Fibroblast of skin of abdomen (primary cell): Measurements from ENCODE around the gene RNF212.

Experiments used
- DNase-seq: peaks from one replicate; pipeline ENCODE4 v3.0.0-alpha.2; 2013

Gene RNF212

DNA sequence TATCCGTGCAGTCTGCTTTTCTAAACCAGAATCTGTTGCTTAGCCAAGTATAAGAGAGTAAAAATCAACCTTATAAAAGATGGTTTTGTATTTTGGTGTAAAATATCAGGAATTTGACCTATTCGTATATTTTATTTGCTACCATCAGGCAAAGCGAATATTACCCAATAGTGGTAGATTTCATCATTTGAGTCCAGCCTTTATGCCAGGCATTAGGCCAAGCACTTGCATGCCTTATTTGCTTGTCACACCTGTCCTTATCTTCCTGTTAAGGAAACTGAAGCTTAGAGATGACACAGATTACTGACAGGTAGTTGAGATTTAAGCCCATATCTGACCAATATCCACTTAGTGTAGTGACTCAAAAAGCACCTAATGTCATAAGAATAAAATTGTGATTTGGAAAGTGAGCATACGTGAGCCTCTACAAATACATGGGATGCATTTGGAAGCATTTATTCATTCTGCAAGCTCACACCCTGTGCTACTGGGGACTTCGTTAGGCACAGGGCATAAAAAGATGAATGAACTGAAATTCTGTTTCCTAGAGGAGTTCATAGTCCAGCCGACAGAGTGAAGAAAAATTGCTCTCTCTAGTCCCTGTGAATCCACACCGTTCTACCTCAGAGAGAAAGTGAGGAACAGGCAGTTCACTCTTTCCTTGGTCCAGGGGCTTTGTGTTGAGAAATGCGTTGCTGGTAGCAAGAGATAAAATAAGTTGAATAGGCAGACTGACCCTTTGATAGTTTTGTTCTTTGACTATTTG, 2.3 kb upstream of the RNF212 start:
- DNase-seq, result no peak

DNA sequence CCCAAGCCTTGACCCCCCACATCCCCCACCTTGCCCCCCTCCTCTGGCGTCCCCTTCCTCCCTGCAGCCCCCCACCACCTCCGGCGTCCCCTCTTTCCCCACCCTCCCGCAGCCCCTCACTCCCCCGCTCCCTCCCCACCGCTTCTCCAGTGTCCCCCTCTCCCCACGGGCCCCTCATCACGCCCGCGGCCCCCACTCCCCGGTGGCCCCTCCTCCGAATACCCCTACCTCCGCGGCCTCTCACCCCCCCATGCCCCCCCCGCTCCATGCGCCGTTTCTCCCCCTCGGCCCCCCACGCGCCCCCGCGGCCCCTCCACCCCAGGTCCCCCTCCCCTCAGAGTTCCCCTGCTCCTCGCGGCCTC, 562 bp downstream of the RNF212 start:
- no peak for DNase-seq

GRCh38 chr4:1112174-1112820, 1.1 kb downstream of the RNF212 start:
- no peak for DNase-seq

DNA sequence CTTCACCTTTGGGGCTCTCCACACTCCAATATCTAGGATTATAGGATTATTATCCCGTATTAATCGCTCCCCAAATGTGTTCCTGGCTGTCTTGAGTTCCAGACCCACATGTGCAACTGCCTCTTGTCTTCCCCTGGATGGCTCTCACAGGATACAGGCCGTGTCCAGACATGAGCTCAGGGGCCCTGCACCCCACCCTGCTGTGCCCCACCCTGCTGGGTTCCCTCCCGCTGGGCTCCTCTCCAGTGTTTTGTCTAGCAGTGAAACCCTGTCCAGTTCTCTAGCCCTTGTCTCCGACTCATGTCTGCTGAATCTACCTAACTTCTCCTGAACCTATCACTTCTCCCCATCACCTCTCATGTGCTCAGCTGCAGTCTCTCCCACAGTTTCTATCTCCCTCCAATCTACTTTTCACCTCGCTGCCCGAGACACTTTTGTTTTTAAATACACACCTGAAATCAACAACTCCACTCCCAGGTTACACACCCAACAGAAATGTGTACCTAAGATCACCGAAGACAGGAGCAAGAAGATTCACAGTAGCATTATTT, 2.0 kb downstream of the RNF212 start:
- DNase-seq, result no peak

DNA sequence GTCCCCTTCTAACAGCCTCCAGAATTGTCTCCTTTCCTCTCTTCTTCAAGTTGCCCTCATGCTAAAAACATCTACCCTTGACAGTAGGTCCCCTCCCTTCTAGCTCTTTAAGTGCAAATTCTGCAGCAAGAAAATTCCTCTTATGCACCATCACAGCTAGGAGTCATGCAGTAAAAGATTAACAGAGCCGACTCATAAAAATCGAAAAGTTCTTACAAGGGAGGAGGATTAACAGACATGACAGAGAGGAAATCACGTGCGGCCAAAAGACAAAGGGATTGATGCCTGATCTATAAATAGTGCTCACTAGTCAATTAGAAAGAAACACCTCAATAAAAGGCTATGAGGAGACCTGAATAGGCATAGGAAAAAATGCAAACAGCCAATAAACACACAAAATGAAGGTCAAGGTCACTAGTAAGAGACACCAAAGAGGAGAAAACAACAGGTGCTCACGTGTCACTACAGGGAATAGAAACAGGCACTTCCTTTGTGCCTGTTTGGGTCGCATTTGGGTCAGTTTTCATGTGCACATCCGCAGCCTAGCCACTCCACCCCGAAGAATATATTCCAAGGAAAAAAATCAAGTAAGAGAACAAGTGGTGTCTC, 3.4 kb downstream of the RNF212 start:
- DNase-seq, result no peak

DNA sequence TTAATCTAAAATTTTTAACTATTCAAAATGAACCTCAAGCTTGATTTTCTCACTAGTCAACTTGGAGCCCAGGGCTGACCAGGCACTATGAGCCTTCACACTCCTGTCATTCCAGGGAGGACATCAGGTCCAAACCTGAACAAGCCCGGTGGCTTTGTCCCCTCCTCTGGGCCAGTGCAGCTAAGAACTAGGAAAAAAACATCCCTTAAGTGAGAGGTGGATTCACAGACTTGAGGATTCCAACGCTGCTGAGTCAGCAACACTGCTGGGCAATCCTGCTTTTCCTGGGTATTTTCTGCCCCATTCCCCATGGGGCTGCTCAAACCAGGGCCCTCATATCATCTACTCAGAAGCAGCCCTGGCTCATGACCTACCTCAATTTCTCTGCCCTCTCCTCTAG, 4.0 kb downstream of the RNF212 start:
- DNase-seq, result no peak

DNA sequence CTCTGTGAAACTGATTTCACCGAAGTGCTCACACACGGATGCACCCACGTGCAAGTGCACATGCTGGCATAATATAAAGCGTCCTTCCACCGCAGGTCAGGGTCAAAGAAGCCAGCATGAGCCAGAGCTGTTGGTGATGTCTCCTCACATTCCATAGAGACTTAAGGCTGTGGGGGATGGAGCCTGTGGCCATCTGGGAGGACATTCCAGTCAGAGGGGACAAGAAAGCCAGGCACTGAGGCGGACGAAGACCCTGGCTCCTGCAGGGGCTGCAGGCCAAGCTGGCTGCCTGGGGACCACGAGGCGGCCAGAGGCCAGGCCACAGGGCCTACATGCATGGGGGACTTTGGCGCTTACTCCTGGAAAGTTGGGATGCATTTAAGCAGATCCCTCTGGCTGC, 7.7 kb downstream of the RNF212 start:
- DNase-seq, result no peak

DNA sequence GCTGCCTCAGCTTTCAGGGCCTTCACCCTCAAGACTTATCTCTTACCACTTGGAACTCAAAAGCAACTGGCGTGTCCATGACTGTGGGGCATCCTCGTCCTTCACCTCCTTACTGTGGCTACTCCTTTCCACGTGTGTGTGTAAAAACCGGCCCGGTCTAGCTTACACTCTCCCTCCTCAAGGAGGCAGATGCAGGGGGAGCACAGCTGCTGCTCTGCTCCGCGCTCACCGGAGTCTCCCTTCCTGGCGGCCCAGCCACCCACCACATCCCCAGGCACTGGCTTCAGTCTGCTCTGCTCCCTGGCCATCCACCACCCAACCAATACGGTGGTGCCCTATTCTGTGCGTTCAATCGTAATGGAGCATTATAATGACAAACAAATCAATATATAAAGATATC, 8.3 kb downstream of the RNF212 start:
- DNase-seq, result no peak

DNA sequence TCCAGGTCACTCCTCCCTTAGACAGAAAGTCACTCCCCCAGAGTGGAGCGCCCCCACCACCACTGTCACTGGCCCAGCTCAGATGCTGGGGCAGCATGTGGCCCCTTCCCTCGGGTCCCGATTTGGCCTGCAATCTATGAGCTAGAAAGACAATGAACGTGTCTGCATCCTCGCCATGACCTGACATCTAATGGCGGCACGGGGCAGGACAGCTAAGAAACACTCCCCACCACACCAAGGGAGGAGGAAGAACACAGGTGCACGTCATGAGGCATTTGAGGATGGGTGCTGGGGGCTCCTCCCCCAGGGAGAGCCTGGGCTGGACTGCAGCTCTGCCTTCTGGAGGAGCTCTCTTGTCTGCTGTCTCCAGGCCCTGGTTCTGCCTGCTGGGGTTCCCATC, 8.7 kb downstream of the RNF212 start:
- no peak for DNase-seq

DNA sequence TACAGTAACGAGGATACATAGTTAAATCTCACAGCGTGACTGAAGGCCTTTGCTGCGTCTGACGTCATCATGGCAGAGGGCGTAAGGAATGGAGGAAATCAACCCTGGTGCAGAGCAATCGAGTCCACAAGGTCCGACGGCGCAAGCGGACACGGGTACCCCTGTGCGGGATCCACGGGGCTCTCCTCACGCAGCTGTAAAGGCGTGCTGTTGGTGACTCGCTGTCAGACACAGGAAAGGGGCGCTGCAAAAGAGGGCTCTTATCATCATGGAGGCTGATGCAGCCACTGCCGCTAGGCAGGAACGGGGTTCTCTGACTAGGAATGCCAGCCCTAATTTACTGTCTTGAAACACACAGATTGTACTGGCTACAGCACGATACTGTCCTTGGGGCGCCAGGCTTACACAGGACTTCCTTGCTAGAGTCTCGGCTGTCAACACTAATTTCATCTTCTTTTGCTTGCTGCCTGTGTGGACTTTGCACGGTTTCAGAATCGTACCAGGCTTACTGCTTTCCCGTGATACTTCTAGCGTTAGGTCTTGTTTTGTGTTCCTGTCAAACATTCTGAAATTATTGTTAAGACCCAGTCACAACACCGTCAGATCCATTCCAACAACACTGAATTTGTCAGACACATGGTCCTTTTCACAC, 13.6 kb downstream of the RNF212 start:
- no peak for DNase-seq

DNA sequence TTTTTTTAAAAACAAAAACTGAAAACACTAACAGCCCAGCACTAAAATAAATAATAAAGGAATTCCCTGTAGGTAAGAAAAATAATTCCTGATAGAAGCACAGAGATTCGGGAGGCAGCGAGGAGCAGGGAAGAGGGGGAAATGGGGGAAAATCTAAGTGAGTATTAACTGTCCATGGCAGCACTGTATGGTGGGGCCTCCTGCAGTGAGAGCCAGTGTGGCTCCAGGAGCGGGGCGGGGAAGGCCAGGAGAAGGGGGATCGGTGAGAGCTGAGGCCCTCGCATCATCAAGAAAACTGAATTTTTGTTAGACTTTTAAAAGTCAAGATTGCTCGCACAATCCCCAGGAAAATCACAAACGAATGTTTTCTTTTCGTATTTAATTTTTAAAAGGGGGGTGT, 14.1 kb downstream of the RNF212 start:
- no peak for DNase-seq

- DNase-seq, result no peak
These were observed 14.9 kb downstream of the RNF212 start for GRCh38 chr4:1098311-1098925.

DNA sequence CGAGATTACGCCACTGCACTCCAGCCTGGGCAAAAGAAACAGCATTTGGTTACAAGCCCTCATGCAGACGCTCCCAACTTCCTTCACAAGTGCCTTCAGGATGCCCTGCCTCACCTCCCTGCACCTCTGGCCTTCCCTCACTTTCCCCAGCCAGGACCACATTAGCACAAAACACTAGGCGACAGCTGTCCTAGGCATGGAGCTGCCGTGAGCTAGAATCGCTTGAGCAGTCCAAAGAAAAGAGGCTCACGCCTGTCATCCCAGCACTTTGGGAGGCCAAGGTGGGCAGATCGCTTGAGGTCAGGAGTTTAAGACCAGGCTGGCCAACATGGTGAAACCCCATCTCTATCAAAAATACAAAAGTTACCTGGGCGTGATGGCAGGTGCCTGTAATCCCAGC, 15.8 kb downstream of the RNF212 start:
- no peak for DNase-seq

GRCh38 chr4:1096841-1097240, 16.5 kb downstream of the RNF212 start:
- no peak for DNase-seq

- no peak for DNase-seq
These were observed 19.1 kb downstream of the RNF212 start for GRCh38 chr4:1094336-1094690.

GRCh38 chr4:1093391-1094335, 19.7 kb downstream of the RNF212 start:
- DNase-seq, result no peak

GRCh38 chr4:1092983-1093361, 20.4 kb downstream of the RNF212 start:
- no peak for DNase-seq

DNA sequence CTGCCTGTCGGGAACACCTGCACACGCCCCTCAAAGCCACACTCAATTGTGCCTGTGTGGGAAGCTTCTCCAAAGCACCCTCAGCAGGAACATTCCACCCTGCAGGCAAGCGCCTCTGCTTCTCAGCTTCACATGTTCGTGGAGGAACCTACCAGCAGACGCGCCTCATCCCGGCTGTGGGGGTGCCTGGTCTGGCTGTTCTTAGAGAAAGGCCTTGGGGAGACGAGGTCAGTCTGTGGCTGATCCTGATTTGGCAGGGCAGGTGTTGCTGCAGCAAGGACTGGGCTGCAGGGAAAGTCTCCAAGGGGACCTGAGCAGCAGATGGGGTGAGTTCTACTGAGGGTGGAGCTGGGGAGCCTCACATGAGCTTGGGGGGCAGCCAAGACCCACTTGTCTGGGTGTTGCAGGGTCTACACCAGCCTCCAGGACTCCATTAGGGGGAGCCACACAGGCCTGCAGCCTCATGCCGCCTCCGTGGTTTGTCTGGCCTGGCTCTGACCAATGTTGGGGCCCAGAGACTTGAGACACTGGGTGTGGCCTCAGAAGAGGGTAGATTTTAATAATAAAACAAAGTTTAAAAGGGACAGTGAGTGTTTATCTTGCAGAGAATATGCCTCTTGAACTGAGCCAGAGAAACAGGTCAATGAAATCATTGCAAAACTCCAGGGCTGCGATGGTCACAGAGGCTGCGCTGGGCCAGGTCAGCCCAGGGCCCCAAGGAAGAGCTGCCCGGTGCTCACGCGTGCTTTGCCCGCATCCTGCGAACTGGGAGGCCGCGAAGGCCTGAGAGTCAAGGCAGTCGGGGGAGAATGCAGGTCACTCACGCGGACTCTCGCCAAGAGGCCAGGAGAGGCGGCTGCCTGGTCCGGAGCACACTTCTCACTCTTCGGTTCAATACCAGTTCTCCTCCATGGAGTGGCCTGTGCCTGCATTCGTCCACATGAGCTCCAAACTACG, 21.1 kb downstream of the RNF212 start:
- DNase-seq, result no peak

DNA sequence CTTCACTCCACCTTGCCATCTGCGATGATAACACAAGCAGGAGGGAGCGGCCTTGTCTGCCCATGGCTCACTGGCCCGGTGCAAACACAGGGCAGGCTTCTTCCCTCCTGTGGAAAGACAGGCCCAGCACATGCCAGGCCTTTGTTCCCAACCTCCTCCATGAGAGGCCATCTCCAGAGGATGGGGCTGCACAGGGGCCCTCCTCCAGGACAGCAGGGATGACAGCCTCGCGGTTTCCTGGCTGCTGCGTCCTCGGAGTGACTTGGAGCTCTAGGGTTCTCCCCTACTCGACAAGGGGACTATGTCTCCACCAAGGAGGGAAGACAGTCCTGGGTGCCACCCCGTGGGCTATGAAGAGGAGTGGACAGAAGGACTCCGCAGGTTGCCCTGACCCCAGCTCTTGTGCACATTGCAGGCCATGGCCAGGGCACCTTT, 21.8 kb downstream of the RNF212 start:
- DNase-seq, result no peak
